NCI-H345 (cell line): Measurements from ENCODE around the gene ASB18.
"Not testable (repeated sequence)": the region's sequence is repeated elsewhere in the genome, so short reads cannot be mapped to it uniquely, and the experiment has no call there.

Source experiments
- DNase-seq: peaks from one replicate; lab custom pipeline; 2025; lab: John Stamatoyannopoulos, UW

ASB18 gene

GRCh38 chr2:236264256-236264655 is at the start of gene ASB18:
TSS of gene ASB18 (minus strand) at chr2:236264406. CDS start at chr2:236264345, 61 bp downstream.
- DNase-seq = no peak

GRCh38 chr2:236311286-236311685 is 47.1 kb upstream of the ASB18 start:
- DNase-seq = no peak

- DNase-seq = no peak
Measured at GRCh38 chr2:236309669-236310029, 45.4 kb upstream of the ASB18 start.

- DNase-seq = no peak
Measured at GRCh38 chr2:236308855-236309668, 44.9 kb upstream of the ASB18 start.

- no peak for DNase-seq
Measured at GRCh38 chr2:236307641-236308040, 43.4 kb upstream of the ASB18 start.

- DNase-seq = no peak
Measured at GRCh38 chr2:236306825-236307540, 42.8 kb upstream of the ASB18 start.

- no peak for DNase-seq
Measured at GRCh38 chr2:236305964-236306605, 41.9 kb upstream of the ASB18 start.

- DNase-seq = no peak
Measured at GRCh38 chr2:236305531-236305930, 41.3 kb upstream of the ASB18 start.

- no peak for DNase-seq
Measured at GRCh38 chr2:236303935-236304334, 39.7 kb upstream of the ASB18 start.

- no peak for DNase-seq
Measured at GRCh38 chr2:236302555-236302954, 38.3 kb upstream of the ASB18 start.

GRCh38 chr2:236298924-236299475 is 34.8 kb upstream of the ASB18 start:
- no peak for DNase-seq

- no peak for DNase-seq
Measured at GRCh38 chr2:236295481-236295880, 31.3 kb upstream of the ASB18 start.

- no peak for DNase-seq
Measured at GRCh38 chr2:236294647-236295046, 30.4 kb upstream of the ASB18 start.

- DNase-seq = no peak
Measured at GRCh38 chr2:236293241-236293810, 29.1 kb upstream of the ASB18 start.

- no peak for DNase-seq
Measured at GRCh38 chr2:236291911-236292310, 27.7 kb upstream of the ASB18 start.

- DNase-seq = no peak
Measured at GRCh38 chr2:236291476-236291875, 27.3 kb upstream of the ASB18 start.

GRCh38 chr2:236290742-236291425 is 26.7 kb upstream of the ASB18 start:
- DNase-seq = no peak

- DNase-seq = no peak
Measured at GRCh38 chr2:236289766-236290462, 25.7 kb upstream of the ASB18 start.

- not testable (repeated sequence) for DNase-seq
Measured at GRCh38 chr2:236288373-236288772, 24.2 kb upstream of the ASB18 start.

GRCh38 chr2:236287656-236288055 is 23.4 kb upstream of the ASB18 start:
- DNase-seq = no peak
